ENCODE measurements around the gene KCNK13.

DNA sequence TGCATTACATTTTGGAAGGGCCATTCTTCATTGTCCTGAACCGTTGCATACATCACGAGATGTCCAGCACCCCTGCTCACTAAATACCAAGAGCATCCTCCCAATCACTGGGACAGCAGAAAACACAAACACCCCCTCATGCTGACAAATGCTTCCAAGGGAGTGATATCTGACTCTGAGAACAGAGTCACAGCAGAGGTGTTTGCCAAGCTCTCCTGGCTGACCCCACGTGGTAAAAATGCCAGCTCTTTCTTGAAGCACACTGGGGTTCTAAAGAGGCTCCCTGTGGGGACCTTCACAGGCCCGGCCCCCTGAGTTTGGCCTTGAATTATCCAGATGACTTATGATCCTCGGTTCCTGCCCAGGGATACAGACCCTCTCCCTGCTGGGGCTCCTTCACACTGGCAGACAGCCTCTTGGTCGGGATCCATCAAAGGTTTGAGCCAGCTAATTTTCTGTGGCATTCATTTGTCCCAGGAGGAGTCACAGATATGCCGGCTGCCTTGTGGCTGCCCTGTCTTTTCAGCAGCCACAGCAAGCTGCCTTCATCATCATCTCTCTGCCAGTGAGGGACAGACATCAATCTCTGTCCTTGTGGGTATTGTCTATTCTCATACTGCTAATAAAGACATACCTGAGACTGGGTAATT, 151.4 kb downstream of the KCNK13 start:
- TF ChIP-seq, protein P1, sequence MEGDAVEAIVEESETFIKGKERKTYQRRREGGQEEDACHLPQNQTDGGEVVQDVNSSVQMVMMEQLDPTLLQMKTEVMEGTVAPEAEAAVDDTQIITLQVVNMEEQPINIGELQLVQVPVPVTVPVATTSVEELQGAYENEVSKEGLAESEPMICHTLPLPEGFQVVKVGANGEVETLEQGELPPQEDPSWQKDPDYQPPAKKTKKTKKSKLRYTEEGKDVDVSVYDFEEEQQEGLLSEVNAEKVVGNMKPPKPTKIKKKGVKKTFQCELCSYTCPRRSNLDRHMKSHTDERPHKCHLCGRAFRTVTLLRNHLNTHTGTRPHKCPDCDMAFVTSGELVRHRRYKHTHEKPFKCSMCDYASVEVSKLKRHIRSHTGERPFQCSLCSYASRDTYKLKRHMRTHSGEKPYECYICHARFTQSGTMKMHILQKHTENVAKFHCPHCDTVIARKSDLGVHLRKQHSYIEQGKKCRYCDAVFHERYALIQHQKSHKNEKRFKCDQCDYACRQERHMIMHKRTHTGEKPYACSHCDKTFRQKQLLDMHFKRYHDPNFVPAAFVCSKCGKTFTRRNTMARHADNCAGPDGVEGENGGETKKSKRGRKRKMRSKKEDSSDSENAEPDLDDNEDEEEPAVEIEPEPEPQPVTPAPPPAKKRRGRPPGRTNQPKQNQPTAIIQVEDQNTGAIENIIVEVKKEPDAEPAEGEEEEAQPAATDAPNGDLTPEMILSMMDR (IDR thresholded peaks at IDR 0.05), result no peak
- no peak for TF ChIP-seq POLR2A (IDR thresholded peaks at IDR 0.05)
